Keratinocyte (primary cell): ENCODE data around the gene CTNNA3. TPM values are rescaled to one million over a fixed set of nuclear protein-coding genes. Genes with fewer than 3 reads are reported as not detected.

Experiments
- DNase-seq: peaks from one replicate; pipeline ENCODE4 v3.0.0-alpha.2; 2011; ENCODE audit warnings: low read depth, missing footprints, low spot score
- FAIRE-seq: peaks from 2 replicates; lab custom pipeline; 2011; peaks lifted over from hg19 to GRCh38; lab: Jason Lieb, UNC
- H2AFZ ChIP-seq: 2 replicates; pipeline ENCODE4 v1.6.0; 2012; ENCODE audit warnings: low read length, control low read depth, inconsistent platforms; ENCODE audit not compliant: control insufficient read depth
- H3K27ac ChIP-seq: 2 replicates; pipeline ENCODE4 v1.5.1; 2011; ENCODE audit warnings: low read length; ENCODE audit not compliant: control insufficient read depth, insufficient read depth
- H3K27me3 ChIP-seq: 3 replicates; pipeline ENCODE4 v1.6.0; 2011; ENCODE audit warnings: low read length; ENCODE audit not compliant: control insufficient read depth, insufficient read depth; ENCODE audit errors: extremely low read depth
- H3K36me3 ChIP-seq, 2 experiments: 2 replicates in 1 of 2; 3 replicates in 1 of 2; pipeline ENCODE4 v1.5.1; 2011; ENCODE audit warnings: low read length in 2 of 2, mild to moderate bottlenecking in 1 of 2; ENCODE audit not compliant: control insufficient read depth in 2 of 2, insufficient read depth in 2 of 2; ENCODE audit errors: extremely low read depth in 1 of 2
- H3K4me1 ChIP-seq: 3 replicates; pipeline ENCODE4 v1.5.1; 2011; ENCODE audit warnings: low read length; ENCODE audit not compliant: control insufficient read depth, insufficient read depth; ENCODE audit errors: extremely low read depth
- H3K4me2 ChIP-seq: 3 replicates; pipeline ENCODE4 v1.6.0; 2011; ENCODE audit warnings: low read depth, low read length; ENCODE audit not compliant: control insufficient read depth, insufficient read depth; ENCODE audit errors: extremely low read depth
- H3K4me3 ChIP-seq, 3 experiments: fragments of 200-600 bp in 1 of 3; sonication (generic) in 1 of 3; 2 replicates in 2 of 3; 3 replicates in 1 of 3; pipeline ENCODE4 v1.5.1; 2011 to 2016; ENCODE audit warnings: low read length in 3 of 3, mild to moderate bottlenecking in 3 of 3, control low read depth in 2 of 3, inconsistent platforms in 1 of 3, low read depth in 1 of 3, mixed read lengths in 1 of 3, mixed run types in 1 of 3, moderate library complexity in 1 of 3; ENCODE audit not compliant: control insufficient read depth in 2 of 3, insufficient read depth in 2 of 3; ENCODE audit errors: extremely low read depth in 1 of 3
- H3K79me2 ChIP-seq: 2 replicates; pipeline ENCODE4 v1.6.0; 2012; ENCODE audit warnings: low read length; ENCODE audit not compliant: control insufficient read depth, insufficient read depth
- H3K9ac ChIP-seq: 3 replicates; pipeline ENCODE4 v1.6.0; 2011; ENCODE audit warnings: low read length; ENCODE audit not compliant: control insufficient read depth, insufficient read depth; ENCODE audit errors: extremely low read depth
- H3K9me1 ChIP-seq: 3 replicates; pipeline ENCODE4 v1.6.0; 2011; ENCODE audit warnings: low read length; ENCODE audit not compliant: control insufficient read depth, insufficient read depth; ENCODE audit errors: extremely low read depth
- H3K9me3 ChIP-seq: 2 replicates; pipeline ENCODE4 v1.5.1; 2012; ENCODE audit warnings: low read depth, low read length; ENCODE audit not compliant: control insufficient read depth
- H4K20me1 ChIP-seq: 3 replicates; pipeline ENCODE4 v1.6.0; 2011; ENCODE audit warnings: low read length; ENCODE audit not compliant: control insufficient read depth, insufficient read depth; ENCODE audit errors: extremely low read depth
- CTCF ChIP-seq, 3 experiments: IDR thresholded peaks in 1 of 3; conservative IDR thresholded peaks in 1 of 3; optimal IDR thresholded peaks in 1 of 3; 2 replicates in 2 of 3; 3 replicates in 1 of 3; pipeline versions ENCODE3 to v1.5.1; 2011; ENCODE audit warnings: low read length in 3 of 3, mild to moderate bottlenecking in 3 of 3, moderate library complexity in 2 of 3, control low read depth in 1 of 3, inconsistent platforms in 1 of 3; ENCODE audit not compliant: insufficient read depth in 2 of 3; ENCODE audit errors: extremely low read depth in 1 of 3
- EZH2 ChIP-seq: IDR thresholded peaks from one replicate; pipeline ENCODE4 v1.6.1; 2012; ENCODE audit warnings: inconsistent platforms, mild to moderate bottlenecking, low read length, moderate library complexity
- dilution Hi-C: fragments of 300-500 bp; cut with MboI; formaldehyde crosslinking; loops from one replicate; pipeline ENCODE4 v1.7.0; 2020; ENCODE audit warnings: low sequenced_read_pairs; ENCODE audit not compliant: extremely low pct_ligation_motif_present
- polyA plus RNA-seq, 5 experiments: library from polyadenylated mRNA; depleted of rRNA in 3 of 5; stranded (reverse) in 3 of 5; stranded (forward) in 1 of 5; unstranded in 1 of 5; fragments of >200 nt; gene quantifications; 1 replicate in 1 of 5; 2 replicates in 3 of 5; 3 replicates in 1 of 5; pipeline versions ENCODE4 v1.2.1 to v1.2.3, GENCODE V29; 2011 to 2012; ENCODE audit warnings: missing spikeins in 2 of 5, low read depth in 1 of 5, low replicate concordance in 1 of 5

The CTNNA3 gene
- polyA plus RNA-seq, 1 donor (not counting 4 experiments of a cell fraction or from before 2014, with no cell fraction given) = 0.01 TPM

- H3K27ac ChIP-seq = no peak overlapping the region
- no peak for TF ChIP-seq CTCF (optimal IDR thresholded peaks at IDR 0.05 in 1 of 3, IDR thresholded peaks at IDR 0.05 in 1 of 3, conservative IDR thresholded peaks at IDR 0.05 in 1 of 3; ENCODE audit: extremely low read depth in 1 of 3, insufficient read depth in 2 of 3, low read length in 3 of 3)
- no peak for TF ChIP-seq EZH2
- no peak for FAIRE-seq
- no peaks in the 10 kb centered on the region for H3K9me1 ChIP-seq
- H3K4me3 ChIP-seq = no peak overlapping the region
- no peak overlapping the region for H2AFZ ChIP-seq
- H4K20me1 ChIP-seq = no peaks in the 10 kb centered on the region
- DNase-seq = no peak
- no peaks in the 10 kb centered on the region for H3K4me1 ChIP-seq
- no peak overlapping the region for H3K9ac ChIP-seq
- no peak overlapping the region for H3K4me2 ChIP-seq
- dilution Hi-C loops = no loop called here
- no peaks in the 10 kb centered on the region for H3K79me2 ChIP-seq
- no peaks in the 10 kb centered on the region for H3K9me3 ChIP-seq
- no peaks in the 10 kb centered on the region for H3K27me3 ChIP-seq
- no peaks in the 10 kb centered on the region for H3K36me3 ChIP-seq
These were observed 595.0 kb downstream of the CTNNA3 start for GRCh38 chr10:67100951-67101350.

DNA sequence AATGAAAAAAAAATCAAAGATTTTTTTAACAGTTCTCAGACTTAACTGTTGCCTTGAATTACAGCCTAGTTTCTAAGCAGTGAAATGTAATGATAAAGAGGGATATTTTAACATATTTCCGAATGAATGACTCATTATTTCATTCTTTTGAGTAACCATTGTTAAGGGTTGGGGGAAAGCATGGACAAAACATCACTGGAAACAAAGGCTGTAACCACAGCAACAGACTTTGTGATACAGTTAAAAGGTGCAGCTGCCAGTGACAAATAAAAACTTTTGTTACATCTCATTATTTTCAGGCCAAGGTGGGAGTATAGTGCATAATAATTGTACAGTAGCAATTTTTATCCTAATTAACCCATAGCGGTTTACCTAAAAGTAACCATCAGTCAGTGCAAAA lies 597.5 kb downstream of the CTNNA3 start:
- FAIRE-seq (no peak), DNase-seq (no peak)
- no peak overlapping the region for H3K4me3 ChIP-seq
- H3K9me3 ChIP-seq = no peaks in the 10 kb centered on the region
- no peak overlapping the region for H3K9ac ChIP-seq
- H3K4me2 ChIP-seq = no peak overlapping the region
- H3K27me3 ChIP-seq = no peaks in the 10 kb centered on the region
- no peaks in the 10 kb centered on the region for H4K20me1 ChIP-seq
- H3K9me1 ChIP-seq = no peaks in the 10 kb centered on the region
- H3K79me2 ChIP-seq = no peaks in the 10 kb centered on the region
- no peak for TF ChIP-seq EZH2
- no peaks in the 10 kb centered on the region for H3K36me3 ChIP-seq
- no peaks in the 10 kb centered on the region for H3K4me1 ChIP-seq
- dilution Hi-C loops = no loop called here
- no peak overlapping the region for H2AFZ ChIP-seq
- no peak overlapping the region for H3K27ac ChIP-seq

DNA sequence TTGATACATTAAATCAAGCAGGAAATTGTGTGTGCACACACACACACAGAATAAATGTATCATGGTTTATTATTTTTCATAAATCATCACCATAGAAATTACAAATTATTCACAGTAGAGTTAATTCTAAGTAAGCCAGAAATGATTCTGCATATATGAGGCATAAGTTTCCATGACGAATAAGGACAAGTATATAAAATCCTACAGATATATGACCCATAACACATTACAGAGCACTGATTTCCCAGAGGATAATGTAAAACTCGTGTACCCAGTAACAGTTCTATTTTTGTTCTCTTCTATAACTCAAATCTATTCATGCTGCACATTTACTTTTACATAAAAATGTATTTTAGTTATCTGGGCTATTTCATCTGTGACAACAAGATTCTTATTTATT lies 600.5 kb downstream of the CTNNA3 start:
- FAIRE-seq (no peak), DNase-seq (no peak)
- H3K27me3 ChIP-seq = no peaks in the 10 kb centered on the region
- H3K9ac ChIP-seq = no peak overlapping the region
- no peaks in the 10 kb centered on the region for H3K36me3 ChIP-seq
- H3K4me1 ChIP-seq = no peaks in the 10 kb centered on the region
- H3K27ac ChIP-seq = no peak overlapping the region
- H4K20me1 ChIP-seq = no peaks in the 10 kb centered on the region
- no peak overlapping the region for H3K4me3 ChIP-seq
- no peak overlapping the region for H3K4me2 ChIP-seq
- H2AFZ ChIP-seq = no peak overlapping the region
- H3K79me2 ChIP-seq = no peaks in the 10 kb centered on the region
- TF ChIP-seq CTCF (optimal IDR thresholded peaks at IDR 0.05 in 1 of 3, IDR thresholded peaks at IDR 0.05 in 1 of 3, conservative IDR thresholded peaks at IDR 0.05 in 1 of 3; ENCODE audit: extremely low read depth in 1 of 3, insufficient read depth in 2 of 3, low read length in 3 of 3) (no peak), EZH2 (no peak)
- no peaks in the 10 kb centered on the region for H3K9me3 ChIP-seq
- dilution Hi-C loops = no loop called here
- H3K9me1 ChIP-seq = no peaks in the 10 kb centered on the region
